Hepatocyte (in vitro differentiated cells): ENCODE data around the gene C19orf85. TPM values are rescaled to one million over a fixed set of nuclear protein-coding genes. Genes with fewer than 3 reads are reported as not detected.

ENCODE experiments used
- DNase-seq: peaks from one replicate; pipeline ENCODE4 v3.0.0-alpha.2; 2016; ENCODE audit warnings: low spot score
- H2AFZ ChIP-seq: fragments of 200-600 bp; sonication (generic); 2 replicates; pipeline ENCODE4 v1.6.0; 2016; ENCODE audit warnings: antibody characterized with exemption, mild to moderate bottlenecking
- H3K27ac ChIP-seq: fragments of 200-600 bp; sonication (generic); 2 replicates; pipeline ENCODE4 v1.5.1; 2016; ENCODE audit warnings: mild to moderate bottlenecking
- H3K27me3 ChIP-seq: fragments of 200-600 bp; sonication (generic); 2 replicates; pipeline ENCODE4 v1.6.1; 2016
- H3K36me3 ChIP-seq: fragments of 200-600 bp; sonication (generic); replicated peaks from 2 replicates; pipeline ENCODE4 v1.5.1; 2016; ENCODE audit warnings: low read depth; ENCODE audit not compliant: insufficient read depth
- H3K4me1 ChIP-seq: fragments of 200-600 bp; sonication (generic); 2 replicates; pipeline ENCODE4 v1.5.1; 2016; ENCODE audit warnings: mild to moderate bottlenecking, moderate library complexity; ENCODE audit not compliant: insufficient read depth
- H3K4me2 ChIP-seq: fragments of 200-600 bp; sonication (generic); 2 replicates; pipeline ENCODE4 v1.6.0; 2016
- H3K4me3 ChIP-seq: fragments of 200-600 bp; sonication (generic); 2 replicates; pipeline ENCODE4 v1.5.1; 2016; ENCODE audit warnings: mild to moderate bottlenecking
- H3K79me2 ChIP-seq: fragments of 200-600 bp; sonication (generic); 2 replicates; pipeline ENCODE4 v1.6.0; 2017; ENCODE audit warnings: mild to moderate bottlenecking
- H3K9me2 ChIP-seq: fragments of 200-600 bp; sonication (generic); replicated peaks from 2 replicates; pipeline ENCODE4 v1.6.0; 2017; ENCODE audit warnings: mild to moderate bottlenecking; ENCODE audit not compliant: insufficient read depth
- H3K9me3 ChIP-seq: fragments of 200-600 bp; sonication (generic); 2 replicates; pipeline ENCODE4 v1.5.1; 2016; ENCODE audit warnings: low read depth, mild to moderate bottlenecking
- H4K20me1 ChIP-seq: fragments of 200-600 bp; sonication (generic); 2 replicates; pipeline ENCODE4 v1.6.0; 2016; ENCODE audit warnings: mild to moderate bottlenecking; ENCODE audit not compliant: insufficient read depth, poor library complexity, severe bottlenecking
- CTCF ChIP-seq: fragments of 200-600 bp; sonication (generic); IDR thresholded peaks from 2 replicates; pipeline ENCODE4 v1.5.1; 2016; ENCODE audit warnings: antibody characterized with exemption, mild to moderate bottlenecking; ENCODE audit not compliant: poor library complexity
- EZH2 ChIP-seq: fragments of 200-600 bp; sonication (generic); IDR thresholded peaks from 2 replicates; pipeline ENCODE4 v1.6.1; 2016; ENCODE audit warnings: antibody characterized with exemption, mild to moderate bottlenecking, borderline replicate concordance
- EZH2phosphoT487 ChIP-seq: fragments of 200-600 bp; sonication (generic); IDR thresholded peaks from one replicate; pipeline ENCODE4 v1.6.1; 2018; ENCODE audit warnings: antibody characterized with exemption, mild to moderate bottlenecking, low read depth, moderate library complexity; ENCODE audit not compliant: unreplicated experiment, severe bottlenecking
- WGBS: methylation state at CpG from one replicate; pipeline ENCODE4 v1.1.6; 2016; ENCODE audit warnings: low lambda C conversion rate; ENCODE audit errors: missing lambda C conversion rate; 5-methylcytosine and 5-hydroxymethylcytosine counted together
- polyA plus RNA-seq: library from polyadenylated mRNA; unstranded; fragments of >200 nt; fragmentation: Nextera tagmentation; extraction: Ambion mirVana; gene quantifications from 2 replicates; pipeline ENCODE4 v1.2.1, GENCODE V29; 2016
- total RNA-seq: library from RNA; depleted of rRNA; stranded (reverse); fragments of >200 nt; gene quantifications from 2 replicates; pipeline ENCODE4 v1.2.3, GENCODE V29; 2014

Gene C19orf85
- total and polyA plus RNA-seq, 2 experiments from 2014 or later: not detected

- no peaks in the 10 kb centered on the region for H3K79me2 ChIP-seq
- H3K36me3 ChIP-seq: no peaks in the 10 kb centered on the region
- no peaks in the 10 kb centered on the region for H4K20me1 ChIP-seq
- H3K4me3 ChIP-seq: no peak overlapping the region
- 60% methylated on average over 15 of the region's 18 CpGs for WGBS
- no peak overlapping the region for H2AFZ ChIP-seq
- TF ChIP-seq EZH2phosphoT487 (no peak), CTCF (no peak), EZH2 (no peak)
- no peak overlapping the region for H3K27ac ChIP-seq
- DNase-seq: no peak
- no peaks in the 10 kb centered on the region for H3K9me2 ChIP-seq
- no peaks in the 10 kb centered on the region for H3K9me3 ChIP-seq
- H3K4me1 ChIP-seq: no peaks in the 10 kb centered on the region
- no peak overlapping the region for H3K4me2 ChIP-seq
- peaks cover 71% of the 10 kb centered on the region for H3K27me3 ChIP-seq
These were observed 20.6 kb downstream of the C19orf85 start for GRCh38 chr19:55443824-55444480.

GRCh38 chr19:55443045-55443823 lies 21.3 kb downstream of the C19orf85 start, which contains the start of gene SHISA7:
TSS of gene SHISA7 (minus strand) at chr19:55443300. CDS start at chr19:55442863, 437 bp downstream.
- Histone ChIP-seq H3K9me3 (no peaks in the 10 kb centered on the region), H3K9me2 (no peaks in the 10 kb centered on the region), H2AFZ (no peak within 1 kb of the TSS), H3K27me3 (peaks cover 73% of the 10 kb centered on the region), H3K4me1 (no peaks in the 10 kb centered on the region), H3K36me3 (no peaks in the 10 kb centered on the region), H3K4me3 (no peak within 1 kb of the TSS), H3K4me2 (peak within 1 kb of the TSS; percentile 46), H3K79me2 (no peaks in the 10 kb centered on the region), H4K20me1 (no peaks in the 10 kb centered on the region), H3K27ac (no peak within 1 kb of the TSS)
- 4% methylated on average over 12 of the region's 43 CpGs for WGBS
- no peak for DNase-seq
- TF ChIP-seq EZH2phosphoT487 (no peak), CTCF (no peak), EZH2 (no peak)

- no peaks in the 10 kb centered on the region for H3K36me3 ChIP-seq
- H3K4me3 ChIP-seq: no peak overlapping the region
- peaks cover 70% of the 10 kb centered on the region for H3K27me3 ChIP-seq
- 3% methylated on average over 49 of the region's 72 CpGs for WGBS
- no peak overlapping the region for H2AFZ ChIP-seq
- no peak for DNase-seq
- no peaks in the 10 kb centered on the region for H3K9me3 ChIP-seq
- H3K79me2 ChIP-seq: no peaks in the 10 kb centered on the region
- no peak overlapping the region for H3K27ac ChIP-seq
- TF ChIP-seq EZH2 (no peak), EZH2phosphoT487 (no peak), CTCF (no peak)
- H3K4me1 ChIP-seq: no peaks in the 10 kb centered on the region
- H4K20me1 ChIP-seq: no peaks in the 10 kb centered on the region
- no peaks in the 10 kb centered on the region for H3K9me2 ChIP-seq
- H3K4me2 ChIP-seq: peak overlapping the region; percentile 46
These were observed 22.1 kb downstream of the C19orf85 start for GRCh38 chr19:55442372-55442961.
